ENCODE results near the gene TMEM17.

DNA sequence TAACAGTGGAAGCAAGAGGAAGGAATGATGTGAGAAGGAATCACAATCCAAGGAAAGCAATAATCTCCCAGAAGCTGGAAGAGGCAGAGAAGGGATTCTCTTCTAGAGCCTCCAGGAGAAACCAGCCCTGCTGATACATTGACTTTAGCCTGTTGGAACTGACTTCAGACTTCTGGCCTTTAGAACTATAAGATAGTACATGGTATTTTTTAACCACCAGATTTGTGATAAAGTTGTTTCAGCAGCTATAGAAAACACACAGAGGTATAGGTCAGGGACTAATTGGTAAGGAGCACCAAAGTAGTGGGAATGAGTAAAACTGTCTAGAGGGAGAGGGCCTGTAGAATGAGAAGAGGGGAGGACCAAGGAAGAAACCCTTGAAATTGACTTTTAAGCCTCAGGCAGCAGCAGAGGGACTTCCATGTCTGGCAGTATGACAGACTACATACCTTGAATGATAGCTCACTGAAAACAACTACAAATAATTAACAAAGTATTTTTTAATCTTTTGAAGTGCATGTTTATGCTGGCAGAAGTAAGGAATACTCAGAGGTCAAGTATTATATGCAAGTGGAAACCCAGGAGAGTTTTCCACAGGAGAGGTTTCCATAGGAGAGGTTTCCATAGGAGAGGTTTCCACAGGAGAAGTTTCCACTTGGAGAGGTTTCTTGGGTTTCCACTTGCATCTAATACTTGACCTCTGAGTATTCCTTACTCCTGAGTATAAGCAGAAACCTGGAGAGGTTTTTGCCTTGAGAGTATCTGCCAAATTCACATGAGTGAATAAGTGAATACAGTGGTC, 33.8 kb upstream of the TMEM17 start:
- TF ChIP-seq CTCF (conservative IDR thresholded peaks at IDR 0.05; ENCODE audit: low read length) = no peak
- TF ChIP-seq EZH2phosphoT487 (IDR thresholded peaks at IDR 0.05; ENCODE audit: borderline replicate concordance, low read depth, low read length) = no peak
